CD4-positive, alpha-beta T cell treated with Interleukin-10 for 1 hour (primary cell): ENCODE data around the gene OSGIN1.

Experiments used
- DNase-seq: peaks from one replicate; pipeline ENCODE4 v3.0.0-alpha.2; 2020

The OSGIN1 gene

DNA sequence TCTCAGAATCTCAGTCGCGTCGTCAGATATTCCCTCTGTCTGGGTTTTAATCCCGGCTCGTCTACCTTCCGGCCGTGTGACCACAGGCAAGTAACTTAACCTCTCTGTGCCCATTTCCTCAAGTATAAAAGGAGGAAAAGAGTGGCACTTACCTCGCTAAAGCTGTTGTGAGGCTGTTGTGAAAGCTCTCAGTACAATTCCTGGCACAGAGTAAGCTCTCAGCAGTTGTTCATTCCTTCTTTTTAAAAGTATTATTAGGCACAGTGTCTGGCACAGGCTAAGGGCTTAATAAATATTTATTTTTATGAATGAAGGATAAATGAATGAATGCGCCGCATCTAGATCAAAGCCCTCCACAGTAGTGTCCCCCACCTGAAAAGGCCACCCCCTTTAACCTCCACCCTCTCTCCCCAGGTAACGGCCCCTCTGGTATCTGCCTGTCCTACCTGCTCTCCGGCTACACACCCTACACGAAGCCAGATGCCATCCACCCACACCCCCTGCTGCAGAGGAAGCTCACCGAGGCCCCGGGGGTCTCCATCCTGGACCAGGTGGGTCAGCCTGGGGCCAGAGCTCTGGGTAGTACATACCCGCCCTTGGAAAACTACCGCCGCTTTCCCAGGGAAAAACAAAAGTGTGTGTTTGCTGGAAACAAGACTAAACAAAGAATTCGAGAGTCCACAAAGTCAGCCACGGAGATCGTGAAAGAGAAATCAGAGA, 6.0 kb downstream of the OSGIN1 start:
- no peak for DNase-seq

- DNase-seq: no peak
Measured at GRCh38 chr16:83959656-83960434, 6.8 kb downstream of the OSGIN1 start.

DNA sequence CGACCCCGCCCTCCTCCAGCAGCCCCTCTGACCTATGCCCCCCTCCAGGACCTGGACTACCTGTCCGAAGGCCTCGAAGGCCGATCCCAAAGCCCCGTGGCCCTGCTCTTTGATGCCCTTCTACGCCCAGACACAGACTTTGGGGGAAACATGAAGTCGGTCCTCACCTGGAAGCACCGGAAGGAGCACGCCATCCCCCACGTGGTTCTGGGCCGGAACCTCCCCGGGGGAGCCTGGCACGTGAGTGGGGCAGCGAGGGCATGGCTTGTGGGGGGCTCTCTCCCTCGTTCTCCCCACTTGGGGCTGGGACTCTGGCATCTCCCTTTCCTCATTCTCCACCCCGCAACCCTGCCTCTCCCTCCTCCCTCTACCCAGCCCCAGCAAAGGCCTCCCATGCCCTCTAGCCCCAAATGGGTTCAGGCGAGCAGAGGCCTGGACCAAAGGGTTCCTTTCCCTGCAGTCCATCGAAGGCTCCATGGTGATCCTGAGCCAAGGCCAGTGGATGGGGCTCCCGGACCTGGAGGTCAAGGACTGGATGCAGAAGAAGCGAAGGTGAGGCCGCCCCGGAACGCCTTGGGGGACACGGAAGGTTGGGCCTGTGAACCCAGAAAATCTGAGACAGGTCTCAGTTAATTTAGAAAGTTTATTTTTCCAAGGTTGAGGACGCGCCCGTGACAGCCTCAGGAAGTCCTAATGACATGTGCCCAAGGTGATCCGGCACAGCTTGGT, 7.6 kb downstream of the OSGIN1 start:
- no peak for DNase-seq

DNA sequence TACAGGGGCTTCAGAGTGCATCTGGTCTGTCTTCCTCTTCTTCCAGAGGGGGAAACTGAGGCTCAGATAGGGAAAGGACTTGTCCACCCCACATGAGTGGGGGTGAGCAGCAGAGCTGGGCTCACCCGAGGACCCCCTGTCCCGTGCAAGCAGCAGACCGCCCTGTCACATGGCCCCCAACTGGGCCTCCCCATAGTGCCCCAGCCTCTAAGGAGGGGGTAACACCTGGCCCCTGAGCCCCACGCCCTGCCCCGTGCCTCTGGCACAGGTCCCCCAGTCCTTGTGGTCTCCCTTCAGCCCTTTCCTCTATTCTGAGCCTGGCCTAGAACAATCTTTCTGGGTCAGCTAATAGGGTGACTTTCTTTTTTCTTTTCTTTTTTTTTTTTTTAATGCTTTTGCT, 8.6 kb downstream of the OSGIN1 start:
- no peak for DNase-seq

GRCh38 chr16:83963277-83964119, 10.5 kb downstream of the OSGIN1 start:
- DNase-seq: no peak

- no peak for DNase-seq
Measured at GRCh38 chr16:83964684-83965443, 11.8 kb downstream of the OSGIN1 start.

GRCh38 chr16:83965444-83966152, 12.6 kb downstream of the OSGIN1 start:
- no peak for DNase-seq

DNA sequence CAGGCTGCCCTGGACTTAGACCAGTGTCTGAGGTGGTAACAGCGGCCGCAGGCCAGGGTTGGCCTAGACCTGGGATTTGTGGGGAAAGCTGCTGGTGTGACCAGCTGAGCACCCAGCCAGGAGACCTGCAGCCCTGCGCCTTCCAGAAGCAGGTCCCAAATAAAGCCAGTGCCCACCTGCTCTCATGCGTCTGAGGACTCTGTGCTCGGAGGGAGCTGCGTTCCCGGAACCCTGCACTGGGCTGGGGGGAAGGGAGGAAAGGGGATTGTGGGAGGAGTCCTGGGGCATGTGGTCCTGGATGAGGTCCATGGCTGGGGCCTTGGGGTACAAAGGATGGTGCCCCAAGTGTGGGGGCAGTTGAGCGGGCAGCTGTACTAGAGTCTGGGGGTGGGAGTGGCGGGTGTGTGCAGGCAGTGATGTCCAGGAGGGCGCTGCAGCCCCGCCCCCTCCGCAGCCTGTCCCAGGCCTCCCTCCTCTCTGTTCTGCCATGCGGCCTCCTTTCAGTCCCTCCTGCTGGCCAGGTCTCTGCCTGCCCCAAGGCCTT, 13.2 kb downstream of the OSGIN1 start:
- DNase-seq: no peak

DNA sequence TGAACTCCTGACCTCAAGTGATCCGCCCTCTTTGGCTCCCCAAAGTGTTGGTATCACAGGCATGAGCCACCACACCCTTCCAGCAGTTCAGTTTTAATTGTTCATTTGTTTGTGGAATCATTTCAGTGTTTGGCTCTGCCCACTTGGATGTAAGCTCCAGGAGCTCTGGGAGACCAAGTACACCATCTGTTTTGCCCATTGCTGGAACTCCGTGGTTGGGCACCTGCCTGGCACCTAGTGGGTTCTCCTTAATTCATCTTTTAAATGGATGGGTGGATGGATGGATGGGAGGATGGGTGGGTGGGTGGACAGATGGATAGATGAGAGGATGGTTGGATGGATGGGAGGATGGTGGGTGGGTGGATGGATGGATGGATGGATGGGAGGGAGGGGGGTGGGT, 14.1 kb downstream of the OSGIN1 start:
- no peak for DNase-seq

DNA sequence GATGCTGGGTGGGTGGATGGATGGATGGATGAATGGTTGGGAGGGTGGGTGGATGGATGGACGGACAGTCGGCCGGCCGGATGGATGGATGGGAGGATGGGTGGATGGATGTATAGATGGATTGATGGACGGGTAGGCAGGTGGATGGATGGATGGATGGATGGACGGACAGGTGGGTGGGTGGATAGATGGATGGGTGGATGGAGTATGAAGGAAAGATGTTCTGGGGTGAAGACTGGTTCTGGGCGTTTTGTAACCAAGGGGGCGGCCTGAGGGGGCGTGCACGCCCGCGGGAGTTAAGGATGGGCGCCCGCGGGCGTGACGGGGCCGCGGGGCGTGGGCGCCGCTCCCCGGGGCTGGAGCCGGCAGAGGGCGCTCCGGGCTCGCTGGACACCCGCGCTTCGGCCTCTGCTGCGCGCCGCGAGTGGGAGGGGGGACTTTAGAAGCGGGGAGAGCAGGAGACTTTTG, 14.8 kb downstream of the OSGIN1 start, which contains the start of gene NECAB2:
TSS of gene NECAB2 (plus strand) at position 407 of the 468 bp plus-strand sequence. CDS start 405 bp downstream, outside the sequence.
- no peak for DNase-seq

DNA sequence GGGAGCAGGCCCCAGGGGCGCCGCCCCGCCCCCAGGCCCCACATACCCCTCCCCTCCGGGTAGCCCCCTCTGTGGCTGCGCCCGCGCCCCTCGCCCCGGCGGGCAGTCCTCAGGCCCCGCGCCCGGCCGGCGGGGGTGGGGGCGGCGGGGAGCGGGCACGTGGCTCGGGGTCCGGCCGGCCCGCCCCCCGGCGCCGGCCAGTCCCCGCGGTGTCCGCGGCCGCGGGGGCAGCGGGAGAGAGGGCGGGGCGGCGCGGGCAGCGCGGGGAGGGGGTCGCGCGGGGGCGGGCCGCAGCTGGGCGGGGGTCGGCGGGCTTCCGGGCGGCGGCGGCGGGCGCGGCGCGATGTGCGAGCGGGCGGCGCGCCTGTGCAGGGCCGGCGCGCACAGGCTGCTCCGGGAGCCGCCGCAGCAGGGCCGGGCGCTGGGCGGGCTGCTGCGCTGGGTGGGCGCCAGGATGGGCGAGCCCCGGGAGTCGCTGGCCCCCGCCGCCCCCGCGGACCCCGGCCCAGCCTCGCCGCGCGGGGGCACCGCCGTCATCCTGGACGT, 15.3 kb downstream of the OSGIN1 start:
- DNase-seq: no peak

DNA sequence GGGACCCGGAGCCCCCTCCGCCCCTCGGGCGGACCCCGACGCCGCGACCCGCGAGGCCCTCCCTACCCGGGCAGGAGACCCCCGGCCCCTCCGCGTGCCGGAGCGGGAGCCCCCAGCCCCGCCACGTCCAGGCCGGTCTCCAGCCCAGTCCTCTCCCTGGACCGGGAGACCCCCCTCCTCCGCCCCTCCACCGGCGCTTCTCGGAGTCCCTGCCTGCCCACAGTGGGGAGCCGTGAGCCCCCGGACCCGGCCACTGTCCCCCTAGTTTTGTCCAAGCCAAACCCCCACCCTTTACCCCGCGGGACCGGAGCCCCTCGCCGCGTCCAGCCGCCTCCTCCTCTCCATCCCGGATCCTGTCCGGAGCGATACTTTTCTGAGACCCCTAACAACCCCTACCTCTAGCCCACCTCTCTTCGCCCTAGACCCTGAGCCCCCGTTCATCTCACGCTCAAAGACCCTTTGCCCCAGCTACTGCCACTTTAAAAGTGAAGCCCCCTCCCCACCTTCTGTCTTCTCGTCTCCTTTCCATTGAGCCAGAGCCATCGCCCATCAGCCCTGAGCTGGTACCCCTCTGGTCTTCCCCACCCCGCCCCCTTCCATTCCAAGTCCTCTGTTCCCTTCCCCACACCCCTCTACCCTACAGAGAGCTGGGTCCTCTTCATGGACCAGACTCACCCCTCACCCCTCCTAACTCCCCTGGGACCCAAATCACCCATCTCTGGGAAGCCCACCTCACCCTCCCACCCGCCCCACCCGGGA, 16.0 kb downstream of the OSGIN1 start:
- DNase-seq: no peak

DNA sequence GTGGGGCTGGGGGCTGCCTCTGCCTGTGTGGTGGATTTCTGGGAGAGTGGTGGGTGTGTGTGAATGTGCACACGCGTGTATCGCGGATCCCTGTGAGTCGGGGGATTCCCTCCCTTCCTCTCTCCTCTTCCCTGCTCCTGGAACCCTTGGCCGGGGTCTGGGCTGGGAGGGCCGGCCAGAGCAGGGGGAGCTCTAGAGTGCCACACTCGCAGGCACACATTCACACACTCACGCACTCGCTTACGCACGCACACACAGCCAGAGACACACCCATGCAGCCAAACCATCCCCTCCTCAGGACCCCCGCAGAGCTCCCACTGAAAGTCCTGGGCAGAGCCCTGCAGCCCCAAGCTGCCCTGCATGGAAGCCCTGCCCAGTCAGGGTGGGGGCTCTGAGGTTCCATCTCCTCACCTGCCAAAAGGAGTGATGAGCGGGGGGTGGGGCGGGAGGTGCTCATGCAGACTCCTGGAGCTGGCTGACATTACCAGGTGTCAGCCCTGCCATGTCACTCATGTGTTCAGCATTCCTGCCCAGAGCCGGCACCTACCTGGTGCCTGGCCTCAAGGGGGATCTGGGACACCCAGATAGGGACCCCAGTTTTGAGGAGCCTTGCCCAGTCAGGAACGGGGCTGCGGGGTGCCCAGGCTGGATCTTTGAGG, 16.9 kb downstream of the OSGIN1 start:
- DNase-seq: no peak

DNA sequence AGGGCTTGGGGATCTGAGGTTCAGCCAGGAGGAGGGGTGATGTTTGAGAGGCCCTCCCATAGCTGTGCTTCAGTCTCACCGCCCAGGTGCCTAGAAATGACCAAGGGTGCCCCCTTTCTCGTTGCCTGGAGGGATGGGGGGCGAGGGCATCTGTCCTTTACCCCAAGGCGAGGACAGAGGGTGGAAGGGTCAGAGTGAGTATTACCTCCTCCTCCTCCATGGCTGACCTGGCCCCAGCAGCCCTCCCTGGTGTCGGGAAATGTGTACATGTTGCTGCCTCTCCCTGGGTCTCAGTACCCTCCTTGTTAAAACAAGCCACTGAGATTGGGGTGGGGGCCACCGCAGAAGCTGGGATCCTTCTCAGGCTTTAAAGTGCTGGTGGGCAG, 17.4 kb downstream of the OSGIN1 start:
- no peak for DNase-seq

- DNase-seq: no peak
Measured at GRCh38 chr16:83971165-83972130, 18.4 kb downstream of the OSGIN1 start.

- DNase-seq: no peak
Measured at GRCh38 chr16:83972256-83973008, 19.4 kb downstream of the OSGIN1 start.

GRCh38 chr16:83973077-83973476, 20.0 kb downstream of the OSGIN1 start:
- DNase-seq: no peak
